NCI-H1436 treated with DMSO at 0.1 percent for 48 hours (cell line): Measurements from ENCODE around the gene MRPS22.

Source experiments
- DNase-seq: peaks from one replicate; lab custom pipeline; 2025; lab: John Stamatoyannopoulos, UW

MRPS22 gene

GRCh38 chr3:139343895-139344856 is at the start of gene MRPS22:
TSS of gene MRPS22 (plus strand) at chr3:139344020. CDS start at chr3:139344027, 7 bp downstream.
- peak; percentile 42 for DNase-seq

DNA sequence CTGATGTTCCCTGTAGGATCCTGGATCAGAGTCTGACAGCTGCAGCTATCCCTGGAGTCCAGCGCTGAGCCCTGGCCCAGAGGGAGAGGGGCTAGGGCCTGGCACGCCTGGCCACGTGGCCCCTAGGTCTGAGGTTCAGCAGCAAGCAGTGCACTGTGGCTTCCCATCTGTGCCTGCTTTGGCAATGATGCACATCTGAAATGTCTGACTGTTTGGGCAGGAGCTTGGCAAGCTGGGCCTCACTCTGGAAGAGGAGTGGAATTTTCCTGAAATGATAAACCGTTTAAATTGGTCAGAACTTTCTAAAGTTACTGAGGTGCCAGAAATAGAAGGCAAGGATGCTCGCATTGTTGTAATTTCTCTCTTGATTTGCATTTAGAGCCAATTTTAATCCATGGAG is 48.8 kb upstream of the MRPS22 start:
- no peak for DNase-seq

DNA sequence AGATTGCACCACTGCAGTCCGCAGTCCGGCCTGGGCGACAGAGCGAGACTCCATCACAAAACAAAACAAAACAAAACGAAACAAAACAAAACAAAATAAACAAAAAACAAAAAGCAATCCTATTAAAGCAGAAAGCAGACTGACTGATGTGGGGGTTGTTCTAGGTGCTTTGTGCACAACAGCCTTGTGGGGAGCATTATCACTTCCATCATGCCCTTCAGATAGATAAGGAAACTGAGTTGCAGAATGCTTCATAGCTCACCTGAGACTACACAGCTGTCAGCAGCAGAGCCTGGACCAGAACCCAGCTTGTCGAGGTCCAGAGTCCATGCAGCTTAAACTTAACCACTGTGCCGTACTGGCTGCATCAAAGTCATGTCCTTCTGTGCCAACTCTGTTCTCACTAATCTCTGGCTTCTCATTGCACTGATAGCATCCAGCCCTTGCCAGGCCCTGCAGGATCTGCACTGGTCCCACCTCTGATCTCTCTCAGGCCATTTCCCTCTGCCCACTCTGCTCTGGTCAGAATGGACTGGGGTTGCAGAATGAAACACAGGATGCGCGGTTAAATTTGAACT is 47.6 kb upstream of the MRPS22 start:
- no peak for DNase-seq

DNA sequence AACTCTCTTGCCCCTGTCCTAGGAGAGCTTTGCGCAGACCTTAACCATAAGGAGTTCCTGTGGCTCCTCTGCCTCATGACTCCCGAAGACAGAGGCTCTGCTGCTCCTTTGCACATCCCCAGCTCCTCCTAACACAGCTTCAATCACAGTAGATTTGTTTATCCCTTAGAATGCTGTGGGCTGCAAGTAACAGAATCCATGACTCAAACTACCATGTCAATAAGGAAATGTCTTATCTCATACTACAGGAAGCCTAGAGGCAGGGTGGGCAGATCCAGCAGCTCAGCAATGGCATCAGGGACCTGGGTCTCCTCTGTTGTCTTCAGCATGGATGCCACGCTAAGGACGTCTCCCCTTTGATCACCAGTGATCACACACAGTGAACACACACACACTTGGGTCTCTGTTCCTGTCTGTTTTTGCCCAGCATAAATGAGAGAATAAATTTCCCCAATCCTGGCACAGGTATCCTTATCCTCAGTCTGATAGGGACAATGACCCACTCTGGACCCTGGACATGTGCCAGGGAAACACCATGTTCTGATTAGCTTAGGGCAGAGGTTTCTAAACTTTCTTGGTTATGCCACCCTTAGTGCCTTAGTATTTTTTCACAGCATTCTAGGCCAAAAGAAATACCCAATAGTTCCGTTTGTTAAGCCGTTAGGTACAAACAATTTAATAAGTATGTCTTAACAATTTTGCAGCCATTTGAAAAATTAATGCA is 46.1 kb upstream of the MRPS22 start:
- DNase-seq, result no peak

DNA sequence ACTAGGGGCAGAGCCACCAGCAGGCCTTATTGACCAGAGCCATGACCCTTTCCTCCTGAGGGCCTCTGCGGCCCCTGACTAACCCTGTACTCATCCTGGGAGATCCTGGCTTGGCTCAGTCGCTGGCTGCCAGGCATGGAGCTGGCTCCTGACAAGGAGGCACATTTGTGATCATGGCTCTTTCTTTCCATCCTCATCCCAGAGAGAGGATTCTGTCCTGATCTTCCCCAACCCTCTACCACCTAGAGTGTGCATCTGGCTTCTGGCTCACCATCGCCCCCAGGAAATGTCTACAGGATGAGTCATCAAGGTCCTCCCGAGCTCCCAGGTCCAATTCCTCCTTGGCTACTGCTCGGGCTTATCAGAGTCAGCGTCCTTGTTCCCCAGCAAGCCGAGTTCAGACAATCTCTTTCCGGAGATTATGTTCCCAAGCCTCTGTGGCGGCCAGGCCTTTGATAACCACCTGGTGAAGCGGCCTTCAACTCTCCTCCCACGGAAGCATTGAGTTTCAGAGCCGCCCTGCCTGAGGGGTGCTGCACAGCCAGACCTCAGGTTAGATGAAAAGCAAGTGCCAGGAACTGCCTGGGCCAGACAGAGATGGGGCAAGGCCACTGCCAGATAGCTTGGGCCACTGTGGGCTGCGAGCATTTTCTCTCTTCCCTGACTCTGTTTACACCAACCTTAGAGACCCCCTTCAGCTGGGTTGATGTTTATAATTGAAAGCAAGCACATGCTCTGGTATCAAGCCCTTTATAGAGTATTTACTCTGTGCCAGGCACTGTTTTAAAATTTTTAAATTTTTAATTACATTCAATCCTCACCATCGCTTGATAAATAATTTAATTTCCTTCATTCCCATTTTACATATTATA is 44.3 kb upstream of the MRPS22 start:
- DNase-seq, result no peak

GRCh38 chr3:139300416-139300815 is 43.4 kb upstream of the MRPS22 start:
- no peak for DNase-seq

DNA sequence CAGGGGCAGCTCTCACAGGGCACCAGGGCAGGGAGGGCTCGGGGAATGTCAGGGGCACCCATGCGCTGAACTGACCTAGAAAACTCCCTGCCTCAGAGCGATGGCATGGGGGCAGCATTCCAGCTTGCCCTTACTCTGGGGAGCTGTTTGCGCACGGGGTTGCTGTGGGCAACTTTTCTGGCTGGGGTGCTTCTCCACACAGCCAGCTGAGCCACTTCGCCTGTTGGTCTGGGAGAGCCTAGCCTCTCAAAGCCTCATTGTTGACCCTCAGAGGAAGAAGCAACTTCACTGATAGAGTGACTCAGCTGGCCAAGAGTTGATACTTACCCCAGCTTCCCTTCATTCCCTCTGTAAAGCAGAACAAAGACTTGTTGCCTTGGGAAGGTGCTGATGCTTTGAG is 42.6 kb upstream of the MRPS22 start:
- DNase-seq, result no peak

DNA sequence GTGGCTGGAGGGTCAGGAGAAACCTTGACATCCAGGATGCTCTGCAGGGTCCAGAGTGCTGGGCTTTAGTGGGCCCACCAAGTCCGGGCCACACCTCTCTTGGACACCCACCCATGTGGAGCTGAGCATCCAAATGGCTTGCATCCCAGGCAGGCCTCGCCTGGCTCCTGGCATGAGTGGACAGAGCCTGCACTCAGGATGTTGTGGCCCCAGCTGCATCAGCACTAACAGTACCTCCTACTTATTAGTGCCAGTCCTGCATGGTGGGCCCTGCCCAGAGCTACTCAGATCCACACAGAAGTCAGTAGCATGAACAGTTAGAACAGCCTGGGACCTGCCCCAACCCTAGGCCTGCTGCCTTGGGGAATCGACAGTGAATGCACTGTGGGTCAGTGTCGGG is 42.2 kb upstream of the MRPS22 start:
- DNase-seq, result no peak

GRCh38 chr3:139302084-139302800 is 41.6 kb upstream of the MRPS22 start:
- no peak for DNase-seq

DNA sequence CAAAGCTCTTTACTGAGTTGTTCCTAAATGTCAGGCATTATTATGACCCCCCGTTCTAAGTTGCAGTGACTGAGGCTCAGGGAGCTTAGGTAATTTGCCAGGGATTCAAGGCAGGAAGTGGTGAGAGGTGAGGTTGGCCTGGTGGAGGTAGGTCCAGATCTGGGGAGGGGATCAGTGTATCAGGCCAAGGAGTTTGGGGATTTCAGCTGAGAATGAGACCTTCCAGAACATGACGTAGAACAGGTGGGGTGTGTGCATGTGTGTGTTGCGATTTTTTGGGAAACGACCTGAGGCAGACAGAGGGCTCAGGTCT is 41.1 kb upstream of the MRPS22 start:
- no peak for DNase-seq

- no peak for DNase-seq
Observed at GRCh38 chr3:139303216-139303615, 40.6 kb upstream of the MRPS22 start.

DNA sequence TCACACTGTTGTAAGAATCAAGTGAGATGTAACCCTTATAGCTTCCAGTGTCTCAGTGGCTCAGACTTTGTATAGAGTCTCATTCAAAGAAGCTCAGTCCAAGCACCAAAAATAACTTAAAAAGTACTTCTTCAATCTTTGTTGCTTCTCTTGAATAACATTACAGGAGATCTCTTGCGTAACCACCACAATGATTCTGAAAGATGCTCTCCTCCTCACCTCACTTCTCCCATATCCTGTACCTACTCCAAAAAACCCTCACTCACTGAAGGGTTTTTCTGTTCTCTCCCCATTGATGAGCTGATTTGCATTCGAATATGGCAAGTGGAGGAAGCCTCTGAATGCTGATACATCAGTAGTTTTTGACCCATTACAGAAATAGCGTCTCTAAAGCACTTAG is 39.4 kb upstream of the MRPS22 start:
- DNase-seq, result no peak

GRCh38 chr3:139306078-139306477 is 37.7 kb upstream of the MRPS22 start:
- no peak for DNase-seq

- no peak for DNase-seq
Observed at GRCh38 chr3:139307072-139307491, 36.7 kb upstream of the MRPS22 start.

DNA sequence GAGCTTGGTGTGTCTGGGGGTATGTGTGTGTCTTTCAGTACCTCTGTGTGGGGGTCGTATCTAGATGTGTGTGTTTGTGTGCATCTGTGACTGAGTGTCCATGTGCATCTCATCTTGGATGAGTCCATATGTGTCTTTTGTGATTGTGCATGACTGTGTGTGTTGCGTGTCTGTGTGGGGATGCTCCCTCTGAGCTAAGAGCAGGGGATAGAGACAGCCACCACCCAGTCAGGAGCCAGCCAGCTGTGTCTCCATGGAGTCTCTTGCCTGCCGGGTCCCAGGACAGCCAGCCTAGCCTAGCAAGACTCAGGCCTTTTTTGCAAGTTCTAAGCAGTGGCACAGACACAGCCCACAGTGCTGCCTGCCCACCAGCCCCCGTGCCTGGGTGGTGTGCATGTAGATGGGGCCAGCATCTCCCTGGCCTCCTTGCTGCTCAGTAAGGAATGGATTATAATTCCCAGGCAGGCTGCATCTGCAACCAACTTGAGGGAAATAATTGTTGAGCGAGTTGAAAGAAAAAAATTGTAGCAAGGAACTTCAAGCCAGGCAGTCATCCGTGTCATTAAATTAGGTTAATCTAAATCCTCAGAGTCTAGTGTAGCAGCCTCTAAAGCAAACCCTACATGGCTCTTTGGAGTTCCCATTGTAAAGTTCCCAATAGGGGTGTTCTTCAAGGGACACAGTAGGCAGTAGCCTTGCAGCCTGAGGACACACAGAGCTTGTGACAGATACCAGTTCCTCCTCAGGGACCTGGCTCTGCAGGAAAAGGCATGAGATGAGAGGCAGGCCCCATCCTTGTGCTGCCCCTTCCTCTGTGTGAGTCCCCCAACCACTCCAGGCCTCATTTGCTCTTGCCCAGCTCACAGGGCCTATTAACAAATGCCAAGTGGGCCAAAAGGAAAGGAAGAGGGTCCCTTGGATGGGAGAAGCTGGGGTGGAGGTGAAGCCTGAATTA is 35.9 kb upstream of the MRPS22 start:
- DNase-seq, result no peak

- DNase-seq, result no peak
Observed at GRCh38 chr3:139308560-139308959, 35.3 kb upstream of the MRPS22 start.

DNA sequence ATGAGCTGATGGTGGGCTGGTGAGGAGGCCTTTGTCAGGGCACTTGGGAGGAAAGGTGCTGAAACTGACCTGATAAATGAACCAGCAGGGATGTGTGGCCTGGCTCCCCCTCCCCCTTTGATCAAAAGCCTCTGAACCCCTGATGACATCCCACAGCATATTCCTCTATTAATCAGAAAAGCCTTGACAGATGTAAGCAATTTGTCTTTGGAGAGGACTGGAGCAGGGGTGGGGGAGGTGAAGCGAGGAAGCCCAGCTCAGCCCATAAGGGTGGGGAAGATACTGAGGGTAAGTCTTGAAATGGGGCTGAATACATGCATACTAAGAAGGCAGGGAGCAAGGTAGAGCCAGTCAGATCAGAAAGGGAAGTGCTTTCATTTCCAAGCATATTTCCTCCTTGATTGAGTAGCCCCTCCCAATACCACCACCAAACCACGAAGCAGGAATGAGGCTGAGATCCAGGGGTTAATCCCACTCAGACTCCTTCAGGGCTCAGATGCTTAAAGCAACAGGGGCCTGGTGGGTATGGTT is 34.7 kb upstream of the MRPS22 start:
- DNase-seq, result no peak

DNA sequence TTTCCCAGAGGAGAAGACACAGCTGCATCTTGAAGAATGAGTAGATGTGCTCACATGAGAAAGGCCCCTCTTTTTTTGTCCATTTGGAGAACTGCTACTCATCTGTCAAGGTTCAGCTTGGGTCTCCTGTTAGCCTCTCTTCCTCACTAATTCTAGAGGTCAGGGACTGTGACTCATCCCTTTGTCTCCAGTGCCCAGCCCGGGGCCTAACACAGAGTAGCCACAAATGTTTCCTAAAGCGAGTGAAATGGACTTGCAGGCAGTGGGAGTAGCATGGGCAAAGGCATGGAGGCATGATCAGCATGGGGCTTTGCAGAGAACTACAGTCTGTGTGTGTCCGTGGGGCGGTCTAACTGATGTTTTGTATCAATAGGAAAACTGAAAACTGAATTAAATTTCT is 33.9 kb upstream of the MRPS22 start:
- no peak for DNase-seq

DNA sequence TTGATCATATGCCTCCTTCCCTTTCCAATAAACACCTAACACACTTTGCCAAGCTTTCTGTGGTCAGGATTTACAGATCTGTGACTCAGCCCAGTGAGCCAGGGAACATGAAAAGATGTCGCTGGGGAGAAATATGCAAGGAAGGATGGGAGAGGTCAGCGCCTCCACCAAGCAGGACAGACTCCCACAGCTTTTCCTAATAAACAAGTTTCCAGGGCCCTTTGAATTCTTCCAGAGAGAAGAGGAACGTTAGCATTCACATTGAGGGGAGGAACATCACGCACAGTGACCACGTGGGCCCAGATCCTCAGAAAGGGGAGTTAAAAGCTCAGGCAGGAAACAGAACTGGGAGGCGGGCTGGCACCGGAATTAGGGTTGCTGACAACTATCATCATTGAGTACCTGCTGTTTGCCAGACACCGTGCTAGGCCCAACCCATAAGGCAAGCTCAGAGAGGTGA is 33.3 kb upstream of the MRPS22 start:
- DNase-seq, result no peak

- no peak for DNase-seq
Observed at GRCh38 chr3:139311557-139311956, 32.3 kb upstream of the MRPS22 start.
